OCI-LY1 (cell line): ENCODE data around the gene ZKSCAN4.

ENCODE experiments used
- H2AFZ ChIP-seq: fragments of 200-600 bp; sonication (generic), shearing (Covaris generic); 2 replicates; pipeline ENCODE4 v1.6.0; 2014; ENCODE audit warnings: antibody characterized with exemption, mild to moderate bottlenecking, low read length
- H3F3A ChIP-seq: fragments of 200-600 bp; sonication (generic), shearing (Covaris generic); 2 replicates; pipeline ENCODE4 v1.6.0; 2014; ENCODE audit warnings: mild to moderate bottlenecking, antibody characterized with exemption, low read length, moderate library complexity; ENCODE audit not compliant: insufficient read depth
- H3K27ac ChIP-seq: fragments of 200-600 bp; sonication (generic); 2 replicates; pipeline ENCODE4 v1.5.1; 2014; ENCODE audit warnings: low read length, mixed run types, mild to moderate bottlenecking, low read depth; ENCODE audit not compliant: poor library complexity, severe bottlenecking
- H3K27me3 ChIP-seq: fragments of 200-600 bp; sonication (generic); 2 replicates; pipeline ENCODE4 v1.6.0; 2014; ENCODE audit warnings: antibody characterized with exemption, mild to moderate bottlenecking, low read length, moderate library complexity; ENCODE audit not compliant: insufficient read depth
- H3K36me3 ChIP-seq: fragments of 200-600 bp; sonication (generic); 2 replicates; pipeline ENCODE4 v1.6.1; 2014; ENCODE audit warnings: mild to moderate bottlenecking, antibody characterized with exemption, low read length, moderate library complexity, mixed read lengths; ENCODE audit not compliant: insufficient read depth
- H3K4me1 ChIP-seq: fragments of 200-600 bp; sonication (generic); 2 replicates; pipeline ENCODE4 v1.5.1; 2014; ENCODE audit warnings: mild to moderate bottlenecking, low read length, moderate library complexity; ENCODE audit not compliant: insufficient read depth, severe bottlenecking
- H3K4me2 ChIP-seq: fragments of 200-600 bp; sonication (generic), shearing (Covaris generic); 2 replicates; pipeline ENCODE4 v1.6.1; 2014; ENCODE audit warnings: low read length
- H3K4me3 ChIP-seq: fragments of 200-600 bp; sonication (generic); 2 replicates; pipeline ENCODE4 v1.5.1; 2014; ENCODE audit warnings: low read length, low read depth, mild to moderate bottlenecking, mixed read lengths; ENCODE audit not compliant: poor library complexity, severe bottlenecking
- H3K79me2 ChIP-seq: fragments of 200-600 bp; shearing (Covaris generic); 2 replicates; pipeline ENCODE4 v1.6.1; 2016; ENCODE audit warnings: mixed run types, low read length, mixed read lengths; ENCODE audit not compliant: insufficient read depth
- H3K9ac ChIP-seq: fragments of 200-600 bp; sonication (generic), shearing (Covaris generic); 2 replicates; pipeline ENCODE4 v1.6.1; 2014; ENCODE audit warnings: mild to moderate bottlenecking, low read length, mixed read lengths
- H3K9me2 ChIP-seq: fragments of 200-600 bp; sonication (generic), shearing (Covaris generic); 2 replicates; pipeline ENCODE4 v1.6.1; 2014; ENCODE audit warnings: low read depth, mild to moderate bottlenecking, low read length, mixed read lengths
- H3K9me3 ChIP-seq: fragments of 200-600 bp; shearing (Covaris generic); 2 replicates; pipeline ENCODE4 v1.6.1; 2014; ENCODE audit warnings: low read length, mixed read lengths
- H4K20me1 ChIP-seq: fragments of 200-600 bp; sonication (generic), shearing (Covaris generic); 2 replicates; pipeline ENCODE4 v1.6.0; 2016; ENCODE audit warnings: mild to moderate bottlenecking, low read length; ENCODE audit not compliant: insufficient read depth
- CTCF ChIP-seq: fragments of 200-600 bp; sonication (generic), shearing (Covaris generic); IDR thresholded peaks from 2 replicates; pipeline ENCODE4 v1.5.1; 2017; ENCODE audit warnings: mild to moderate bottlenecking, antibody characterized with exemption, low read length, moderate library complexity, mixed read lengths
- EZH2 ChIP-seq: fragments of 200-600 bp; sonication (generic), shearing (Covaris generic); IDR thresholded peaks from 2 replicates; pipeline ENCODE4 v1.8.0; 2017; ENCODE audit warnings: borderline replicate concordance, mixed run types, mild to moderate bottlenecking, antibody characterized with exemption, low read length, moderate library complexity, mixed read lengths

The ZKSCAN4 gene

GRCh38 chr6:28258877-28259777, 7.1 kb upstream of the ZKSCAN4 start, which contains the start of gene NKAPL:
Gene NKAPL (plus strand): TSS chr6:28259297. CDS start chr6:28259372, 75 bp downstream.
- H3K9ac ChIP-seq, result no peak within 1 kb of the TSS

GRCh38 chr6:28257042-28257441, 5.0 kb upstream of the ZKSCAN4 start:
- TF ChIP-seq CTCF (no peak), EZH2 (no peak)
- no peaks in the 10 kb centered on the region for H3K9me2 ChIP-seq
- no peaks in the 10 kb centered on the region for H3K79me2 ChIP-seq
- H3K4me2 ChIP-seq, result no peak overlapping the region
- H3K4me1 ChIP-seq, result peaks cover 10% of the 10 kb centered on the region
- no peaks in the 10 kb centered on the region for H3K36me3 ChIP-seq
- no peaks in the 10 kb centered on the region for H4K20me1 ChIP-seq
- H3F3A ChIP-seq, result no peaks in the 10 kb centered on the region; the same call in 1 of the 2 replicates
- H2AFZ ChIP-seq, result no peak overlapping the region
- H3K27ac ChIP-seq, result no peak overlapping the region
- H3K4me3 ChIP-seq, result no peak overlapping the region
- no peaks in the 10 kb centered on the region for H3K27me3 ChIP-seq
- H3K9ac ChIP-seq, result no peak overlapping the region
- no peaks in the 10 kb centered on the region for H3K9me3 ChIP-seq

More at GRCh38 chr6:28258877-28259777, 7.1 kb upstream of the ZKSCAN4 start, which contains the start of gene NKAPL:
- H3F3A ChIP-seq, result no peaks in the 10 kb centered on the region; the same call in 1 of the 2 replicates
- no peaks in the 10 kb centered on the region for H3K27me3 ChIP-seq
- H3K4me2 ChIP-seq, result no peak within 1 kb of the TSS
- H3K27ac ChIP-seq, result no peak within 1 kb of the TSS
- no peaks in the 10 kb centered on the region for H3K36me3 ChIP-seq
- no peaks in the 10 kb centered on the region for H4K20me1 ChIP-seq
- no peaks in the 10 kb centered on the region for H3K9me2 ChIP-seq
- TF ChIP-seq CTCF, result no peak
- H3K4me3 ChIP-seq, result no peak within 1 kb of the TSS
- H3K9me3 ChIP-seq, result no peaks in the 10 kb centered on the region
- no peak within 1 kb of the TSS for H2AFZ ChIP-seq
- peaks cover 4% of the 10 kb centered on the region for H3K4me1 ChIP-seq
- no peaks in the 10 kb centered on the region for H3K79me2 ChIP-seq

- H3K4me1 ChIP-seq, result peaks cover 20% of the 10 kb centered on the region
- no peak overlapping the region for H3K9ac ChIP-seq
- H3K27ac ChIP-seq, result no peak overlapping the region
- no peak overlapping the region for H3K4me3 ChIP-seq
- H3K4me2 ChIP-seq, result no peak overlapping the region
- H3K36me3 ChIP-seq, result no peaks in the 10 kb centered on the region
- TF ChIP-seq EZH2 (no peak), CTCF (no peak)
- H3F3A ChIP-seq, result no peaks in the 10 kb centered on the region; the same call in 1 of the 2 replicates
- H3K9me3 ChIP-seq, result no peaks in the 10 kb centered on the region
- H3K79me2 ChIP-seq, result peaks cover 4% of the 10 kb centered on the region; the same call in 1 of the 2 replicates
- H2AFZ ChIP-seq, result no peak overlapping the region
- H3K9me2 ChIP-seq, result no peaks in the 10 kb centered on the region
- no peaks in the 10 kb centered on the region for H3K27me3 ChIP-seq
- H4K20me1 ChIP-seq, result no peaks in the 10 kb centered on the region
Observed at GRCh38 chr6:28254121-28254519, 2.1 kb upstream of the ZKSCAN4 start.
